DMS79 treated with DMSO at 0.1 percent for 48 hours (cell line): ENCODE measurements around the gene OTP.

Experiments
- DNase-seq: peaks from one replicate; lab custom pipeline; 2025; lab: John Stamatoyannopoulos, UW

OTP gene

DNA sequence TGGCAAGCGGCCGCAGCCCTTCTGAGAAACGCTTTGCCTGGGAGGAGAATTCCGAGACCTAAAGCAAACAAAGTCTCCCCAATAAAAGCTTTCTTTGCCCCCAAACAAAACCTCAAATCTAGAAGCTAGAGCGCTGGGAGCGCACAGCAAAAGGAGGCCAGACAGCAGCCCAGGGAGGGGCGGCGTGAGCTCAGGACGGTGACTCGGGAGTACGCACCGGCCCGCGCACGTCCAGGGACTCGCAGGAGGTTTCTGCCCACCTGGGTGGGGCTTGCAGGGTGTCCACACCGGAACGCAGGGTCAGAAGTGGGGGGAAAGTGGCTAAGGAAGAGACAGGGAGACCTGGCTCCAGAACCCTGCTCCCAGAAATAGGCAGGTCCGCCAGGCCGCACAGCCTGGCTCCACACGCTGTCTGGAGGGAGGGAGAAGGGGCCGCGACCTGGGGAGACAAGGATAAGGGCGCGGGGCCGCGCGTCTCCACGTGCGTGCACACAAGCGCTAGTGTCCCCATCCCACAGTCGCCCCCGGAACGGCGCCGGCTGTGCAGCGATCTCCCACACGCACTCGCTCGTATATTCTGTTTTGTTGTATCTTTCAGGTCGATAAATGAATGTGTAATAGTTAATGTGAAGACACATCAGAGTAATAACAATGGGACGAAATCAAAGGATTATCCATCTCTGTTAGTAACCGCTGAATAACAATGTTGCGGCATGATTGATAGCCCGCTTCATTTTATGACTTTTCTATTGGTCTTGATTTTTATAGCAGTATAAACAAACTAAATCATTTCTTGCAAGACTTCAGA lies 2.3 kb upstream of the OTP start:
- DNase-seq, result no peak

DNA sequence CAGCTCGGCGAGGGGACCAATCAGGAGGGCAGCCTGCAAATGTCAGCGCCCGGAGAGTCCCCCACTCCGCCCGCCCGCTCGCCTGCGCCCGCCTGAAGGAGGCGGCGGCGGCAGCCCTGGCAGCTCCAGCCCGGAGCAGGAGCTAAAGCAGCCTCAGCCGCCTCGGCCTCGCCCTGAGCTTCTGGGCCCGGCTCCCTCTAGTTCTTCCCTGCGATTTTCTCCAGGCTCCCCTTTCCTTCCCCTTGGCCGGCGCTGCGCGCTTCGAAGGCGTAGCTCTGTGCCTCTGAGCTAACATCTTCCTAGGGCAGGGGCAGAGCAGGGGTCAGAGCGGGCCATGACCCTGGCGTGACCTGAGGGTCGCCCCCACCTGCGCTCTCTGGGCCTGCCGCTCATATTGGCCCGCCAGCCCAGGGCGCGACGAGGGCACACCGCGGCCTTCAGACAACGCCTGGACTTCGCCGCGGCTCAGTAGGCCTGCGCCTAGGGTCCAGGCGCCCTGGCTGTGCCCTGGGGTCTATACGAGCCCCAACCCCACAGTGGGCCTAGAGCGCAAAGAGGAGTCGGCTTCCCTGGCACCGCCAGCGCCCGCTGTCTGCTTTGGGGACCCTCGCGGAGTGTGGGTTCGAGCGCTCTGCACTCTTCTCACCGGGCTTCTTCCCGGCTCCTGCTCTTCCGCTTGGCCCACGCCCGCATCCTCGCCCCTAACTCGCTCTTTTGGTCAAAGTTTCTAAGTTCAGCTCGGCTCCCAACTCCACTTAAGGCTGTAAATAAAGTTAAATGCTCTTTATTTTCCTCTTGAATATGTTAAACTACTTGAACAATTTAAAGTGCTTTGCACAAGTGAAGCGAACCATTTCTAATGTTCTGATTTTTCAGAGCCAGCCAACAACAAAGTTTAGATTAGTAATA lies 504 bp upstream of the OTP start:
- no peak for DNase-seq

DNA sequence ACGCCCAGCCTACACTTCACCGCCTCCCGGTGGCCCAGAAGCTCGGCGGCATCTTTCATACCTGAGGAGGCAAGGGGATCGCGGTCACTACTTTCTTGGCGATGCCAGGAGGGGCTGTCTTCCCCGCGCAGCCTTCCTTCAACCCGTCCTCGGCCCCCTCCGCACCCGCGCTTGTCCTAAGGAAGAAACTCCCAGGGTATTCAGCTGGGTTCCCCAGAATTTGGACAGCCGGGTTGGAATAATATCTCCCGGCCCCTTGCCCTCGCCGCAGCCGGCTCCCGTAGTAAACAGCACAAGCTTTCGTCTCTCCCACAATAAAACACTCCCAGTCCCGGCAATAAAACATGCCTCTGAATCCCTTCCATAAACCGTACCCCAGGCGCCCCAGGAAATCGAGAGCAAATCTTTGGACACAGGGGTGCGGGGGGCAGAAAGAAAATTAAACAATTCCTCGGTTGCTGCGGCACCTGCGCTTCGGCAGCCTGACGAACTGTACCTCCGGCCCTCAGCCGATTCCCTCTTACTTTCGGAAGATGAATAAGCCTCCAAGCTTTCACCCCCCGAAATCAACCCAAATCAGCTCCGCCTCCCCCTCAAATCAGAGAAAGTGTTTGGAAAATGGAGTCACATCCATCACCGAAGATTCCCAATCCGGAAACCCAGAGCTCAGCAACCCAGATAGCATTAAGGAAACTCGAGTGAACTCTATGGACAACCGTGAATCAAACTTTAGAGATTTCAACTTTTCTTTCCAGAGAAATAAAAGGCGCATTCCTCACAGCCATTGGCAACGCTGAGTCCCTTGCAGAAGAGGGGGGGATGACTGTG lies 1.1 kb downstream of the OTP start:
- DNase-seq, result no peak

DNA sequence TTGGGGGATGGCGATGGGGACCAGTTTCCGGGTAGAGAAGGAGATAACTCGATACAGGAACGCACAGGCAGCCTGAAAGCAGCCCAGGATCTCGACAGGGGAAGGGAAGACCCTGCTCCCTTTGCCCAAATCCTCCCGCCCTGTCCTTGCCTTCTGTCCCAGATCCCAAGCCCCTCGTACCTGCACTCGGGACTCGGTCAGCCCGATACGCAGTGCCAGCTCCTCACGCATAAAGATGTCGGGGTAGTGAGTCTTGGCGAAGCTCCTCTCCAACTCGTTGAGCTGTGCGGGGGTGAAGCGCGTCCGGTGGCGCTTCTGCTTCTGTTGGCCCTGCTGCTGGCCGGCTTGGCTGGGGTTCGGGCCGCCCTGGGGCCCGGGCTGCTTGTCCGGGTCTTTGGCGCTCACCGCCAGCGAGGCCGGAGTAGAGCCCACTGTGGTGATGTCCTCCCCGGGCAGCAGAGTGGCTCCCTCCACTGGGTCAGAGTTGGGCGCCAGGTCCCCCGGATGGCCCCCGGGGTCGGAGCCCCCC lies 1.8 kb downstream of the OTP start:
- no peak for DNase-seq

DNA sequence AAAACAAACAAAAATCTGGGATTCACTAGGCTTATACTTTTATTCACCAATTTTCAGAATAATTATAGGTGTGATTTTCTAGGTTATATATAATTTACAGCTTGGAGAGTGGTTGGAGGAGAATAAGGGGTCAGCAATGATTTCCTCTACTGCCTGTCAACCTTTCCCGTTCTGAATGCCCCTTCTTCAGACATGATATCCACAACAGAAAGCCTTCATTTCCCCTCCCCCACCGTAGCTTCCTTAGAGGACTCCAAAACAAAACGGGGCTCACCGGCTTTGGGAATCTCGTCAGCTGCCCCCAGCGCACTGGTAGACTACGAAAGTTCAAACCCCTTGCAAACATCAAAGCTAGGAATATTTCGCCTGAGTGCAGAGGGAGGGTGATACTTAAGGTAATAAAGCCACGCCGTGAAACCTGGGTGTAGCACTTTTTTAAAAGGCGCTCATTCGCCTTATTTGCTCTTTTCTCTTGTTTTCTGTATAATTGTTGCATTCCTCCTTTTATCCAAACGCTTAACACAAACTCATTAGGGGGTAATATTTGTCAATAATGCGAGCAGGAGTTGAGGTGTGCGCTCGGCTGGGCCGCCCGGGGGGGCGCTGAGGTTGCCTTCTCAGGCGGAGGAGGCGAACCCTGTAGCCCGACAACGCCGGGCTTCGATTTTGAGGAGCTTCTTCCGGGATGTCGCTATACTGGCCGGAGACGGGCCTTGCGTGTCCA lies 2.4 kb downstream of the OTP start:
- DNase-seq, result no peak

DNA sequence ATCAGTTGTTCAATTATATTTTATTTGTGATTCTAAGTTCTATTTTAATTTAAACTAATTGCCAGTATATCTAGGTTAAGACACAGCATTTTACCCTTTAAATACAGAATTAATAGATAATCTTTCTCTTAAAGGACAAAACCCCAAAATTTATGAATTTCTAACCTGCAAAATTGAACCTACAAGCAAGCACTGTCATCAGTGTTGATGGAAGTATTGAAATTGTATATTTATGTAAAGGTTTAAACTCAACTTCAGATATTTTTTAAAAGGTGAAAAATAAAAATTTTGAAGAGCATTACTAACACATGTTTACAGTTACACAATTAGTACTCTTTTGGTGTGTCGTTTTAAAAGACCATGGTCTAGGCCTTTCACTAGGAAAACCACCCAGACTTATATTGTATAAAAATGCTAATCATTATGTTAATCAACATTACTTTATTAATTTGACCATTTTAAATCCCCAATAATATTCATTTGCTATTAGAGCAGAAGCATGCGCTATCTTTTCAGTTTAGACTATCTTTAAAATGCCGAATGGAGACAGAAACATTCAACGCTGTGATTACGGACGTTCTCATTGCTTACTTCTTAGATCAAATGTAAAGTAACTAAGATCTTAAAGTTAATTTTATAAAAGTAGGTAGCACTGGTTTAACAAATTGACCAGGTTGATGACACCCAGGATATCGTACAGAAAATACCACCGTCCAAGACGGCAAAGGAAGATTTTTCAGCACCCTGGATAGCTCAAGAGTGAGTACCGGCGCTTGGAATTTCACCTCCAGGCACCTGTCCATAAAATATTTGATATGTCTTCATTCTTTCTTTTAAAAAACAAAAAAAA lies 3.2 kb downstream of the OTP start:
- DNase-seq, result no peak

DNA sequence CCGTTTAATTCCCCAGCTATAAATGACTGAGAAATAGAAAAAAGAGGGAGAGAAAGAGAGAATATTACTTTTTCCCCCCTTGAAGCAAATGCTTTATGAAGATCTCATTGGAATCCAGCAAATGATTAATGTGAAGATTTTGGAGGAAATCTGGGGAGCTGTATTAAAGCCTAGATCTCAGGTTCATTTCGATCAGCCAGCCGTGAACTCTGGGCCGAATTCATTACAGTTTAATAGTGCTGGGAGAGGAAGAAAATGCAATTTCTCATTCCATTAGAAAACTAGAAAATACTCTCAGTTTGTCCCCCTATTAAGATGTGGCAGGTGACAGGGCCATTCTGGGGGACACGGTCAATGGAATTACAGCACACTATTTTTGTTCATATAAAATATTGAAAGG lies 4.8 kb downstream of the OTP start:
- no peak for DNase-seq

DNA sequence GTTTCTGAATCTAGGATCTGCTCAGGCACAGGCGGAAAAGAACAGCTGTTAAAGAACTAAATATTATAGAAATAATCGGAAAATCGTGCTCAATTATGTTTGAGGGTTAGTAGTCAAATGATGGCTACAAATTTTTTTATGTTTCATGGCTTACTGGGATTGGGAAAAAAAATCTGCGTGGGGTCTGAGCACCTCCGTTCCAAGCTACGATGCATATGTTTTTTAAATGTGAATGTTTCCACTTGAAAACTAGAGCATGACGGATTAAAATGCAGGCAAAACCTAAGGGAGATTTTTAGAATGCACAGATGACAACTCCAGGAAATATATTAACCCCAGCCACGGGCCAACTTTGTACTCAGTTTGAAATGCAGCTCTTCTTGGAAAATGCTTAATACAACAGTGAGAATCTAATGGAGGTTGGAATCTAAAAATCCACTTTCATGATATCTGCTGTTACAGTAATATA lies 5.3 kb downstream of the OTP start:
- DNase-seq, result no peak

DNA sequence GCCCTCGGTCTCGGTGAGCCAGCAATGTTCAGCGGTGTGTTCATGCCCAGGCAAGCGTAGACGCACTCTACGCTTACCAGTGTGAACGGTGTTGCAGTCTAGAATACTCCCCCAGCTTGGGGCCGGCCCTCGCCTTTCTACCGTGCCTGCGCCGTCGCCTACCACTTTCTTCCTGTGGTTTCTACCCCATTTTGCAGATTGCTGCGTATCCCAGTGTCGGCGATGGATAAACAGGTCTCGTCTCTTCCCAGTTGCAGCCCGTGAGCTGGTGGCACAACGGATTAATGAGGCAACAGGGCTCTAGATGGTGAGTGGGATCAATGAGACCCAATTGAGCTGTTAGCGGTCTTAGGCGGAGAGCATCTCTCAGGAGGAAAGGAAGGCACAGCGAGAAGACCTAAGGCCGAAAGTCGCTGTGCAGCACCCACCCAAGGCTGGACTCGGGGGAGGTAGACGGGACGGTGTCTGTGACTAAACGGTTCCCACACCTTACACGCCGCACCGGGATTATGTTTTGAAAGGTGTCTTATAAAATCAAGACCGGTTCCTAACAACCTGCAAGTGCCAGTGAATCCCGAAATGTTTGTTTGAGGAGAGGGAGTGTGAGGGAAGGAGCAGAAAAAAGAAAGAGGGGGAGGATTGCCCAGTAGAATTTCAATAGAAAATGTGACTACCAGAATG lies 5.8 kb downstream of the OTP start:
- no peak for DNase-seq

DNA sequence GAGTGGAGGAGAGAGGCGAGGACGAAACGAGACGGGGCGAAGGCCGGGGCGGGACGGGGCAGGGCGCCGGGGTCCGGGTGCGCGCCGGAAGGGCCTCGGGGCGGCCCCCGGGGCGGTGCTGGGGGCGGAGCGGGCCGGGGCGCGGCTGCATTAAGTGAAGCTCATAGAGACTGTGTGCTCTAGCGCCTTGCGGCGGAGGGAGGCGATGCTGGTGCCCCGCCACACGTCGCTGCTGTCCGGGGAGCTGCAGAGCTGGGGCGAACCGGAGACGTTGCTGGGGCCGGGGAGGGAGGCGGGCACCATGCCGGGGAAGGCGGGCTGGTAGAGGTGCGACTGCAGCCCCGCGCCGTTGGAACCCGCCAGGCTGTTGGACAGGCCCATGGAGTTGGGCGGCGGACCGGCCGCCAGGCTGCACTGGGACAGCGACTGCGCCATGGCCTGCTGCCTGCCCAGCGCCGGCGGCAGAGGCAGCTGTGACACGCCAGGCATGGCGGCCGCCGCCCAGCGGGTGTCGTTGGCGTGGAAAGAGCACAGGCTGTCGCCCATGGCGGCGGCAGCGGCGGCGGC lies 8.3 kb downstream of the OTP start:
- peak; percentile 30 for DNase-seq

DNA sequence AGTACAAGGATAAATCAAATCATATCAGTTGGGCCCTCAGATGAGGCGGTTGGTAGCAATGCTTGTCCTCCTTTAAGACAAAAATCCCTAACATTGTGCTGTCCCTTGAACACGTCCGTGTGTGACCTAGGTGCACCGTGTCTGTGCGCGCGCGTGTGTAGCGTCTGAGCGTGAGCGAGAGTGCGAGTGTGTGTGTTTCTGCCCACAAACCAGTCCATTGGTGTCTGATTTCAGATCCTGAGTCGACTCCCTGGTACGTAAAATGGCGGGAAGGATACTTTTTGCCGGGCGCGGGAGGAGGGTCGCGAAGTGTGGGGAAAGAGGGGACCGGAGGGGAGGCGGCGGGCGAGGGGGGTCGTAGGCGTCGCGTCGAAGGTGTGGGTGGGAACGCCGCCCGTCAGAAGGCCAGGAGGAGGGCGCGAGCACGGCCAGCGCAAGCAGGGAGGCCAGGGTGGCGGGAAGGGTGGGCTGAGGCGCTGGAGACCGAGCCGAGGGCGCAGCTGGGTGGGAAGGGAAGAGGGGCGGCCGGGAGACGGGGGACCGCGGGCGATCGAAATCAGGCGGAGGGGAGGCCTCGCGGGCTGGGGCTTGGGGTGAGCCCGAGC lies 8.9 kb downstream of the OTP start:
- DNase-seq, result peak; percentile 48

DNA sequence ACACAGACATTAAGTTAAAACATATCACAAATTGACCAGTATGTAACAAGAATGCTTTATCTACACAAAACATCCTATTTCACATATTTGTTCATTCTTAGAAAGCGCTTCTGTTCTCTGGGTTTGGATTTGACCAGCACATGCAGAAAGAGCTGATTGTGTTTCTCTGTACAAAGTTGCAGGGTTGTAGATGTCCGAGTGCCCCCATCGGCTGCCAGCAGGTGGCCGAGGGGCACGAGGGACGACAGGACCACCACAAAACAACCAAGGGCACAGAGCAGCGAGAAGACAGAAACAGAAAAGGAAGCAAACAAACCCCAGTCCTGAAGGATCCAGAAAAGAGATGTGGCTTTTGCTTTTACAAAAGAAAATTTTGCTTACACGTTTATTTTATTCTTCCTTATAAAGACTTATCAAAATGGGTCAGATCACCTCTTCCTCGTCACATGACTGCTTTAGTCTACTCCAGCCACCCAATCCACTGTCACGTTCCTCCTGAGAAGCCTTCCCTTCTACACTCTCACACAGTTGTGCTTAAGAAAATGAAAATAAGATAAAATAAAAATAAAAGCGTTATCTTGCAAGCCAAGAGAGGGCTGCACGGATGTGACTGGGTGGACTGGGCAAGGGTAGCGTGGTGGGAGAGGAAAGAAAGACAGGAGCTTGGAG lies 9.5 kb downstream of the OTP start:
- DNase-seq, result peak; percentile 45

DNA sequence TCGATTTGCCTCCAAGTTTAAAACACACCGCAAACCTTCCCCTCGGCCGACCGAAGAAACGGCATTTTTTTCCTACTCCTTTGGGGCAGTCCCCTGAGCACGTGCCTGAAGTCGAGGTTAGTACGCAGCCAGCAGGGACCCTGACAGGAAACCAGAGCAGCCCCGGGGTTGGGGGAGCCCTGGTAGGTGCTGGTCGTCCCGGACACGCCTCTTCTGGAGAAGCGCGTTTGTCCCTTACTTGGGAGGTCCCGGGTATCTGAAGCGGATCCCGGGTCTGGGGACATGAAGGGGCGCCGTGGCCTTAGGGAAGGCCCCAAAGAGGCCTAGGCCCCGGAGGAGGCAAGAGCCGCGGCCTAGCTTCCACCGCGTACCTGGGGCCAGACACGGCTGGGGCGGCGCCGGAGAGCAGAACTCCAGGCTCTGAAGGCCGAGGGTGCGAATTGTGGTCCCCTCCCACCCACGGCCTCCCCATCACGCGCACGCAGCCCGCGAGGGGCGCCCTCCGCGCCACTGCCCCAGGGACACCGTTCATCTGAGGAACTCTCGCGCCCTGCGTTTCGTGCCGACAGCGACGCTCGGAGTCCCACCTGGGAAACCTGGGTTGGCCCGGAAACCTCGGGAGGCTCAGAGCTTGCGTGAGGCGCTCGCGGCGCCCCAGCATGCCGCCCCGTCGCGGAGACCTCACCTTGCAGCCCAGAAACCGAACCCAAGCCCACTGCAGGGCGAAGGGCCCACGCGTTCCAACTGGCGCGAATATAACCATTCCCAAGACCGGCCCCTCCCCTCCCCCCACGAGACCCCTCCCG lies 10.4 kb downstream of the OTP start:
- no peak for DNase-seq

DNA sequence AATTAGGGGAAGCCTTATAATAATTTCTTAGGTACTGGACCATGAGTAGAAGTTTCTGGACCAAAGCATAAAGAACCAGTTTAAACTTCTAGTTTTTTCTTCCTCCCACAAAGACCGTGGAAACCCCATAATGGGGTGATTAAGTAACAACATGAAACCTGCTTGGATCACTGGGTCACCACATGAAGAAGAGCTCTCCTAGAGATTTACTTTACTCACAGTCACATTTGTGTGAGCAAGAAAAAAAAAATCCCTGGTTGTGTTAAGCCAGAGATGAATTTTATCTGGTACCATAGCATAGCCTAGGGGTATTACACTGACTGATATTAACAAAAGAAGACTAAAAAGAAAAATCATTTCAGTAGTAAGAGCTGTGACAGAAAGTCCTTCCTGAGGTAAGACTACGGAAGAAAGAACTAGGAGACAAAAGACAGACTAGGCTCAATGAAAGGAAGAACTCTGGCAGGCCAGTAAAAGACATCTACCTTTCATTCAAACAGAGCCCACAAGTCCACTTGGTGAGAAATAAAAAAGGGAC lies 15.2 kb downstream of the OTP start:
- no peak for DNase-seq

DNA sequence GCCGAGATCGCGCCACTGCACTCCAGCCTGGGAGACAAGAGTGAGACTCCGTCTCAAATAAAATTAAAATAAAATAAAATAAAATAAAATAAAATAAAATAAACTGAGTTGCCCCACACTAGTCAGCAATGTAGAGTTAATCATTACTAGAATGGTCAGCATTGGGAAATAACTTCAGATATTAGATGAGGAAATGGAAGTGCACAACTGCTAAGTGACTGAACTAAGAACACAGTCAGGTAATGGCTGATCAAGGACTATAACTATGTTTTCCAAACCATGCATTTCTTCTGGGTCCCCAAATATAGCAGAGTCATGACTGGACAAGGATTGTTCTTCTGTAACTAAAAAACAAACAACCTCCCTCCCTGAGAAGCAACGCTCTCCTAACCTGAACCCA lies 17.1 kb downstream of the OTP start:
- DNase-seq, result no peak

DNA sequence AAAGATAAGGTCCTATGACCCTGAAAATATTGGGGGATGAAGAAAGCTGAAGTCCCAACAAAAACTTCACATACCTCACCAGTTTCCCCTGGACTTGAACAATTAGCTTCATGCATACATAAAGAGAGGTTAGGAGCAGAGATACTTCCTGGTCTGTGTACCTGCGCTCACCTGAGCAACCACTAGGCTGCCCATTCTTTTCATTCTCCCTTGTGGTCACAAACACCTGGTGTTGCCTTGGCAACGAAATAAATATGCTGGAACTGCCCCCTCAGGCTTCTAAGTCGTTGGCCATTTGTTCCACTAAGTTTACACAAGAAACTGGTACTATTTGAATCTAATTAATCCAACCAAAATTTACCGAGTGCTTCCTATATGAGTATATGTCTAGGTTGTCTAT lies 18.1 kb downstream of the OTP start:
- DNase-seq, result peak; percentile 11

DNA sequence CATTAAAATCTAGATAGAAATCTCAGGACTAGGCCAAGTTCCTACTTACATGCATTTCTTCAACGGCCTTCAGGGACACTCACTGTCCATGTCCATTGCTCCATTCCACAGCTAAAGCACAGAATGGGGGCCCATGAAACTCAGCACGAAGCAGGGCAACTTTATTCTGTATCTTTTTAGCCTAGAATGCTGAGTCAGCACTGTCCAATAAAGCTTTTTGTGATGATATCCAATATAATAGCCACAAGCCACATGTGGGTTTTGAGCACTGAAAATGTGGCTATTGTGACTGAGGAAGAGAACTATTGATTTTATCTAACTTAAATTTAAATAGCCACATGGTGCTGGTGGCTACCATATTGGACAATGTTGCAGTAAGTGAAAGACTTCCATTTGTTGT lies 21.6 kb downstream of the OTP start:
- DNase-seq, result no peak
